Measurements from ENCODE around the gene SLC9A9.
A peak's percentile ranks its signal among the peaks of the same experiment; 100 is the strongest.
"Not testable (repeated sequence)": the region's sequence is repeated elsewhere in the genome, so short reads cannot be mapped to it uniquely, and the experiment has no call there.

The SLC9A9 gene

GRCh38 chr3:143847787-143848631, at the start of gene SLC9A9:
Gene SLC9A9 (minus strand): TSS chr3:143848468. CDS start chr3:143848322, 146 bp downstream.
- DNase-seq, result peak; percentile 29

DNA sequence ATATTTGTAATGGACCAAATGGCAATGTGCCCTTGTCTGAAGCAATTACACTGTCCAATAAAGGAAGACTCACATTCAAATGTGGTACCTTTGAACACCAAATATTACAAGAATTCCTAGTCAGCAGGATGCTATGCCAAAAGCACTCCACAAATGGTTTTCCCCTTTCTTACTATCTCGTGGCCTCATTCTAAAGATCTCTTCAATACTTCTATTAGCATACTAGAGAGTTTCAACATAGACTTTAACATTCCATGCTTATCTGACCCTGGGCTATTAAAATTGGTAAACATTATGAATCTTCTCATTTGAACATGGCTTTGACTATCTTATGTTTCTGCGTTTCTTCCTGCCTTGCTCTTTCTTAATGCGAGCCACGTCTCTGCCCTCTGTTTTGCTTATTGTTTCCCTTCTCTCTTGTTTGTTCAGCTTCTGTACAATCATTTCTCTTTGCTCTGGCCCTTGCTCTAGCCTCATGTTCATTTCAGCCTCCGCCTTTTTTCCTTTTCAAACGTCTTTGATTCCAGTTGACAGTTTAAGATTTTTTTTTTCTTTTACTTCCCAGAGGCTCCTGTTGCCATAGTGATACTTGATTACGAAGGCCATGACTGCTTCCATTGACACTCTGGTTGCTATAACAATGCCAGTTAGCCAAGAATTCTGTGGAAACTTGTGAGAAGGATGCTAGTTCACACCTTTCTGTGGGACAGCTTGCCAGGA, 49.5 kb upstream of the SLC9A9 start:
- DNase-seq, result no peak

DNA sequence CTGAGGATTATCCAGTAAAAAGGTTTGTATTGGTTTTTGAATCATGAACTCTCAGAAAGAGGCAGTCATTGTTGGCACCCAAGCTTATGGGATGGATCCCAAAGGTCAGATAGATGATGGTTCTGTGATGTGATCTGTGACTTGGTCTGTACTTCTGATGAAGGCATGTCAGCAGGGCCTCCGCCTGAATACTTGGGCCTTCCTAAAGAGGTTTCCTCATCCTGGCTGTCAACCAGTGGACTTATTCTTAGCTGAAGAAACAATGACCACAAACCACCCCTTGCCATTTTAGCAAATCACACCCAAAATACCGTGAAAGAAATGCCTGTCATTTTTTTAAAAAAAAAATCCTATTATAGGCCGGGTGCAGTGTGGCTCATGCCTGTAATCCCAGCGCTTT, 48.2 kb upstream of the SLC9A9 start:
- no peak for DNase-seq

- no peak for DNase-seq
These were observed 47.5 kb upstream of the SLC9A9 start for GRCh38 chr3:143895805-143896204.

DNA sequence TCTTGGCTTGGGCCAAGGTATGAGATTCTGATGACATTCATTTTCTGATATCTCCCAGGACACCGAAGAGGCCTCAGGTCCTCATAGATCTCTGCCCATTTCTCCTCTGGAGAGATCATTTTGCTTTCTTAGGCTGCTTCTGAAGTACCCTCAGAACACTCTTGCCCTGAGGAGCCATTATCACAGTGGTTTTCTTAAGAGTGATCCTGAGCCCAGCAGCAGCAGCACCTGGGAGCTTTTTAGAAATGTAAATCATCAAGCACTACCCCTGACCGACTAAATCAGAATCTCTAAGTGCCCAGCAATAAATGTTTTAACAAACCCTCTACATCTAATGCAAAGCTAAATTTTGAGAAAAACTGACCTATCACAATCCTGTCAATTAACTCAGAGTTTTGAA, 40.6 kb upstream of the SLC9A9 start:
- DNase-seq, result no peak

DNA sequence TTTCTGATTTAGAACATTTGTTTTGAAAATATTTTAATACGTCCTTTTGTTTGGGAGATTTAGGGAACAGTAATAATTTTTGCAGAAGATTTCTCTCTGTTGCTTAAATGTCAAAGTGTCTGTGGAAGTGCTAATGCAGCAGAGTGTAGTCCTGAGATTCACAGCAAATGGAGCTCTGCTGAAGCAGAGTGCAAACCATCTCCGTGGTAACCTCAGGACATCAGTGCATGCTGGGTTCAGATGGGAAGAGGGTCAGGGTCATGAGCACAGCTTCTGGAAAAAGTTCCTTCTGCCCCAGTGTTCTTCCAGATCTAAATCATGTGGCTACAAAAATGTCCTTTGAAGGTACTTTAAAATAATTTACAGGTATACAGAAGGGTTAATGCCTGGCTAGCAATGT, 39.9 kb upstream of the SLC9A9 start:
- DNase-seq, result no peak

DNA sequence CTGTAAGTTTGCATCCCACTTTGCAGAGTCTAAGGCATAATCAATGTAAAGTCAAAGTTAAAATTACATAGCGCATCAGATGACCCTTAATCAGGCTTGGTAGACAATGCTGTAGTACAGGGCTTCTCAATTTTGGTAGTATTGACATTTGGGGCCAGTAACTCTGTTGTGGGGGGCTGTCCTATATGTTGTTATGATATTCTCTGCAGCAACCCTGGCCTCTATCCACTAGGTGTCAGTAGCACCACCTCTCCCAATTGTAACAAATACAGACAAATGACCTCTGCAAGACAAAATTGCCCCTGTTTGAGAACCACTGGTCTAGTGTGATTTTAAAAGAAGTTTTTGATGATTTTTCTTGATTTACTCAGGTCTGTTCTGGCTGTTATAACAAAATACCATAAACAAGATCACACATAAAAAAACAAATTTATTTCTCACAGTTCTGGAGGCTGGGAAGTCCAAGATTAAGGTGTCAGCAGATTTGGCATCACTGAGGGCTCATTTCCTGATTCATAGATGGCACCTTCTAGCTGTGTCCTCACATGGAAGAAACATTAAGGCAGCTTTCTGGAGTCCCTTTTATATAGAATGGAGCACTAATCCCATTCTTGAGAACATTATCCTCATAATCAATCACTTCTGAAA, 37.6 kb upstream of the SLC9A9 start:
- DNase-seq, result no peak

GRCh38 chr3:143884861-143885260, 36.6 kb upstream of the SLC9A9 start:
- no peak for DNase-seq

- no peak for DNase-seq
These were observed 34.9 kb upstream of the SLC9A9 start for GRCh38 chr3:143883151-143883550.

- DNase-seq, result no peak
These were observed 32.8 kb upstream of the SLC9A9 start for GRCh38 chr3:143881095-143881494.

GRCh38 chr3:143875546-143875945, 27.3 kb upstream of the SLC9A9 start:
- no peak for DNase-seq

DNA sequence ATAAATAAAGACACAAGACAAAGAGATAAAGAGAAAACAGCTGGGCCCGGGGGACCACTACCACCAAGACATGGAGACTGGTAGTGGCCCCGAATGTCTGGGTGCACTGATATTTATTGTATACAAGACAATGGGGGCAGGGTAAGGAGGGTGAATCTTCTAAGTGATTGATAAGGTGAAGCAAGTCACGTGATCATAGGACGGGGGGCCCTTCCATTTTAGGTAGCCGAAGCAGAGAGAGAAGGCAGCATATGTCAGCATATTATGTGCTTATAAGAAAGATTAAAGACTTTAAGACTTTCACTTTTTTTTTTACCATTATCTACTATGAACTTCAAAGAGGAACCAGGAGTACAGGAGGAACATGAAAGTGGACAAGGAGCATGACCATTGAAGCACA, 25.3 kb upstream of the SLC9A9 start:
- not testable (repeated sequence) for DNase-seq

GRCh38 chr3:143865302-143865701, 17.0 kb upstream of the SLC9A9 start:
- no peak for DNase-seq

DNA sequence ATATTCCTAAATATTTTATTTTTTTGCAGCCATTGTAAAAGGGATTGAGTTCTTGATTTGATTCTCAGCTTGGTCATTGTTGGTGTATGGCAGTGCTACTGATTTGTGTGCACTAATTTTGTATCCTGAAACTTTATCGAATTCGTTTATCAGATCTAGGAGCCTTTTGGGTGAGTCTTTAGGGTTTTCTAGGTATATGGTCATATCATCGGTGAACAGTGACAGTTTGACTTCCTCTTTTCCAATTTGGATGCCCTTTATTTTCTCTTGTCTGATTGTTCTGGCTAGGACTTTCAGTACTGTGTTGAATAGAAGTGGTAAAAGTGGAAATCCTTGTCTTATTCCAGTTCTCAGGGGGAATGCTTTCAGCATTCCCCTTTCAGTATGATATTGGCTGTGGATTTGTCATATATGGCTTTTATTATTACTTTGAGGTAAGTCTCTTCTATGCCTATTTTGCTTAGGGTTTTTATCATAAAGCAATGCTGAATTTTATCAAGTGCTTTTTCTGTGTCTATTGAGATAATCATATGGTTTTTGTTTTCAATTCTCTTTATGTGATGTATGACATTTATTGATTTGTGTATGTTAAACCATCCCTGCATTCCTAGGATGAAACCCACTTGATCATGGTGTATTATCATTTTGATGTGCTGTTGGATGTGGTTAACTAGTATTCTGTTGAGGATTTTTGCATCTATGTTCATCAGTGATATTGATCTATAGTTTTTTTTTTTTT, 11.4 kb upstream of the SLC9A9 start:
- DNase-seq, result no peak

- DNase-seq, result no peak
These were observed 8.1 kb upstream of the SLC9A9 start for GRCh38 chr3:143856252-143856970.

- DNase-seq, result no peak
These were observed 6.9 kb upstream of the SLC9A9 start for GRCh38 chr3:143855183-143855582.

- no peak for DNase-seq
These were observed 3.2 kb upstream of the SLC9A9 start for GRCh38 chr3:143851331-143852017.

GRCh38 chr3:143850877-143851276, 2.6 kb upstream of the SLC9A9 start:
- DNase-seq, result no peak

DNA sequence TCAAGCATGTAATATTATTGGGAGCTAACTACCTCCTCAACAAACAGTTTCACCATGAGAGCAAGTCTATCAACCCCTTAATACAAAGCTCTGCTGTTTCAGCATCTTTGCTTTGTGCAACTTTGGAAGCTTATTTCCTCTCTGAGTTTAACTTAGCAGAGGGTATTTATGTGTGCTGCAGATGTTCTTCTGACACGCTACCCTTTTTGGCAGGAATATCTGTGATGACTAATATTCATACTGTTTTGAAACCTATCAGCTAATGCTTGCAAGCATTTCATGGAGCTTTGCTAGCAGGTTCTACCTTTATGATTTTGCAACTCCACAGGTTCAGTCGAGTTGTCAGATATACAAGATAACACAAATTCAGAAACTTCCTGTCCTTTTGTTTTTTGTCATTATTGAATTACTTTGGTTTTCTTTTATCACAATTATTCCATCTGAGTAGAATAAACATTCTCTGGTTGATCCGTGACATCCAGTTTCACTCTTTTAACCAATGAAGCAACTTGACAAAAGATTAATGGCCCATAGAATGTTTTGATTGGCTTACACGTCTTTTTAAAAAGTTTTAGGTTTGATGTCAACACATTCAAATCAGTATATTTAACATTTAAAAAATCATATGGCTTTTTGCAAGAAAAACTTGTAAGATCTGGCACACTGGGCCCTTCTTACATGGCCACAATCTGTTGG, 1.7 kb upstream of the SLC9A9 start:
- DNase-seq, result no peak

DNA sequence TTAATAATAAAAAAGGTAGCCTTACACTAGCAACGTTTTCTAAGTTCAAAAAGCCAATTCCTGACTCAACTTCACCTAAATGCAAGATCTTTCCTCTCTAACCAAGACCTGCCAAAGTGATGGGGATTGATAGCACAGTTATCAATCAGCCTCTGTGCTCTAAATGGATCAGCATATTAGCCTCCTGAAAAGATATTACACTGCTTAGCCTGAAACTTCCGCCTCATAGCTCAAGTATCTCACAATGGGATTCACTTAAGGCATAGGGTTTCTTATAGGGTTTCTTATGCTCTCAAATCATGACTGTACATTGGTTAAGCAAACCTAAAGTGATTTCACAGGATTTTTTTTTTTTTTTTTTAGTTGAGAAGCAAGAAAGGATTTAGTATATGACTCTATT, 436 bp upstream of the SLC9A9 start:
- no peak for DNase-seq

- DNase-seq, result no peak
These were observed 4.7 kb downstream of the SLC9A9 start for GRCh38 chr3:143843587-143843986.
